SU-DHL-6 (cell line): ENCODE results near the gene CYB5R4.
"Not testable (repeated sequence)": the region's sequence is repeated elsewhere in the genome, so short reads cannot be mapped to it uniquely, and the experiment has no call there.

Experiments
- H2AFZ ChIP-seq: fragments of 200-600 bp; sonication (generic); 2 replicates; pipeline ENCODE4 v1.6.1; 2014; ENCODE audit warnings: low read depth, mild to moderate bottlenecking, moderate library complexity, mixed read lengths, antibody characterized with exemption, low read length; ENCODE audit not compliant: severe bottlenecking
- H3F3A ChIP-seq: fragments of 200-600 bp; shearing (Covaris generic); 2 replicates; pipeline ENCODE4 v1.6.0; 2016; ENCODE audit warnings: antibody characterized with exemption, mild to moderate bottlenecking; ENCODE audit not compliant: insufficient read depth
- H3K27ac ChIP-seq: fragments of 200-600 bp; sonication (generic); 2 replicates; pipeline ENCODE4 v1.5.1; 2016; ENCODE audit warnings: low read depth, mild to moderate bottlenecking, low read length, moderate library complexity, mixed read lengths
- H3K27me3 ChIP-seq: fragments of 200-600 bp; sonication (generic), shearing (Covaris generic); 2 replicates; pipeline ENCODE4 v1.6.0; 2014; ENCODE audit warnings: mild to moderate bottlenecking, low read length
- H3K36me3 ChIP-seq: fragments of 200-600 bp; sonication (generic); 2 replicates; pipeline ENCODE4 v1.6.1; 2014; ENCODE audit warnings: mild to moderate bottlenecking, low read length, mixed read lengths
- H3K4me2 ChIP-seq: fragments of 300-600, 200-600 bp; shearing (Covaris generic), sonication (generic); 2 replicates; pipeline ENCODE4 v1.6.0; 2014; ENCODE audit warnings: low read length, low read depth, mild to moderate bottlenecking; ENCODE audit not compliant: poor library complexity, severe bottlenecking
- H3K4me3 ChIP-seq: fragments of 200-600 bp; sonication (generic); 2 replicates; pipeline ENCODE4 v1.5.1; 2014; ENCODE audit warnings: antibody characterized with exemption, low read length, mild to moderate bottlenecking, mixed read lengths; ENCODE audit not compliant: insufficient read depth, poor library complexity, severe bottlenecking
- H3K79me2 ChIP-seq: fragments of 200-600 bp; sonication (generic); 2 replicates; pipeline ENCODE4 v1.6.1; 2014; ENCODE audit warnings: mild to moderate bottlenecking, low read length, moderate library complexity; ENCODE audit not compliant: insufficient read depth
- H3K9ac ChIP-seq: fragments of 200-600 bp; sonication (generic); 2 replicates; pipeline ENCODE4 v1.7.0; 2014; ENCODE audit warnings: mild to moderate bottlenecking, low read length
- H3K9me2 ChIP-seq: fragments of 200-600 bp; sonication (generic); replicated peaks from 2 replicates; pipeline ENCODE4 v1.6.1; 2014; ENCODE audit warnings: low read length; ENCODE audit not compliant: insufficient read depth
- H3K9me3 ChIP-seq: fragments of 200-600 bp; sonication (generic); 2 replicates; pipeline ENCODE4 v1.6.1; 2014; ENCODE audit warnings: low read length, mixed read lengths; ENCODE audit not compliant: insufficient read depth
- H4K20me1 ChIP-seq: fragments of 200-600 bp; sonication (generic); 2 replicates; pipeline ENCODE4 v1.6.1; 2014; ENCODE audit warnings: low read depth, mild to moderate bottlenecking, antibody characterized with exemption, low read length, moderate library complexity, mixed read lengths
- EZH2phosphoT487 ChIP-seq: fragments of 200-600 bp; sonication (generic), shearing (Covaris generic); conservative IDR thresholded peaks from 2 replicates; pipeline ENCODE4 v1.6.1; 2018; ENCODE audit warnings: mild to moderate bottlenecking, antibody characterized with exemption, low read length, moderate library complexity, mixed read lengths
- TF ChIP-seq, protein P1 (sequence below): fragments of 200-600 bp; sonication (generic); IDR thresholded peaks from one replicate; pipeline ENCODE4 v1.5.1; 2017; ENCODE audit warnings: antibody characterized with exemption, mild to moderate bottlenecking, low read length, moderate library complexity; ENCODE audit not compliant: insufficient read depth, poor library complexity, severe bottlenecking

Gene CYB5R4

GRCh38 chr6:83948851-83949250, 89.4 kb downstream of the CYB5R4 start:
- Histone ChIP-seq H3F3A (no peaks in the 10 kb centered on the region), H3K4me3 (no peak overlapping the region), H2AFZ (no peak overlapping the region), H3K9me2 (no peaks in the 10 kb centered on the region), H3K9me3 (no peaks in the 10 kb centered on the region), H3K4me2 (no peak overlapping the region), H3K79me2 (no peaks in the 10 kb centered on the region), H3K27me3 (no peaks in the 10 kb centered on the region), H3K36me3 (no peaks in the 10 kb centered on the region), H3K9ac (no peak overlapping the region), H3K27ac (no peak overlapping the region), H4K20me1 (no peaks in the 10 kb centered on the region)
- TF ChIP-seq, protein P1, sequence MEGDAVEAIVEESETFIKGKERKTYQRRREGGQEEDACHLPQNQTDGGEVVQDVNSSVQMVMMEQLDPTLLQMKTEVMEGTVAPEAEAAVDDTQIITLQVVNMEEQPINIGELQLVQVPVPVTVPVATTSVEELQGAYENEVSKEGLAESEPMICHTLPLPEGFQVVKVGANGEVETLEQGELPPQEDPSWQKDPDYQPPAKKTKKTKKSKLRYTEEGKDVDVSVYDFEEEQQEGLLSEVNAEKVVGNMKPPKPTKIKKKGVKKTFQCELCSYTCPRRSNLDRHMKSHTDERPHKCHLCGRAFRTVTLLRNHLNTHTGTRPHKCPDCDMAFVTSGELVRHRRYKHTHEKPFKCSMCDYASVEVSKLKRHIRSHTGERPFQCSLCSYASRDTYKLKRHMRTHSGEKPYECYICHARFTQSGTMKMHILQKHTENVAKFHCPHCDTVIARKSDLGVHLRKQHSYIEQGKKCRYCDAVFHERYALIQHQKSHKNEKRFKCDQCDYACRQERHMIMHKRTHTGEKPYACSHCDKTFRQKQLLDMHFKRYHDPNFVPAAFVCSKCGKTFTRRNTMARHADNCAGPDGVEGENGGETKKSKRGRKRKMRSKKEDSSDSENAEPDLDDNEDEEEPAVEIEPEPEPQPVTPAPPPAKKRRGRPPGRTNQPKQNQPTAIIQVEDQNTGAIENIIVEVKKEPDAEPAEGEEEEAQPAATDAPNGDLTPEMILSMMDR: no peak
- no peak for TF ChIP-seq EZH2phosphoT487

DNA sequence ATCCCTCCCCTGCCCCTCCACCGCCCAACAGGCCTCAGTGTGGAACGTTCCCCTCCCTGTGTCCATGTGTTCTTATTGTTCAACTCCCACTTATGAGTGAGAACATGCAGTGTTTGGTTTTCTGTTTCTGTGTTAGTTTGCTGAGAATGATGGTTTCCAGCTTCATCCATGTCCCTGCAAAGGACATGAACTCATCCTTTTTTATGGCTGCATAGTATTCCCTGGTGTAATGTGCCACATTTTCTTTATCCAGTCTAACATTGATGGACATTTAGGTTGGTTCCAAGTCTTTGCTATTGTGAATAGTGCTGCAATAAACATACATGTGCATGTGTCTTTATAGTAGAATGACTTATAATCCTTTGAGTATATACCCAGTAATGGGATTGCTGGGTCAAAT, 91.9 kb downstream of the CYB5R4 start:
- H3F3A ChIP-seq, H3K4me2 ChIP-seq, H3K9me3 ChIP-seq, H3K27ac ChIP-seq, H3K79me2 ChIP-seq, H3K4me3 ChIP-seq, H3K9me2 ChIP-seq, H2AFZ ChIP-seq, H4K20me1 ChIP-seq, H3K27me3 ChIP-seq, H3K9ac ChIP-seq: not testable (repeated sequence)
- peaks cover 13% of the 10 kb centered on the region for H3K36me3 ChIP-seq

- Histone ChIP-seq H3K27me3 (no peaks in the 10 kb centered on the region), H3K4me3 (no peak overlapping the region), H2AFZ (no peak overlapping the region), H3K79me2 (no peaks in the 10 kb centered on the region), H3K36me3 (peaks cover 17% of the 10 kb centered on the region), H3K4me2 (no peak overlapping the region), H3F3A (no peaks in the 10 kb centered on the region), H3K9me3 (no peaks in the 10 kb centered on the region), H3K9me2 (no peaks in the 10 kb centered on the region), H4K20me1 (no peaks in the 10 kb centered on the region), H3K9ac (no peak overlapping the region), H3K27ac (no peak overlapping the region)
- TF ChIP-seq, protein P1: no peak
- no peak for TF ChIP-seq EZH2phosphoT487
These were observed 93.3 kb downstream of the CYB5R4 start for GRCh38 chr6:83952830-83953229.

DNA sequence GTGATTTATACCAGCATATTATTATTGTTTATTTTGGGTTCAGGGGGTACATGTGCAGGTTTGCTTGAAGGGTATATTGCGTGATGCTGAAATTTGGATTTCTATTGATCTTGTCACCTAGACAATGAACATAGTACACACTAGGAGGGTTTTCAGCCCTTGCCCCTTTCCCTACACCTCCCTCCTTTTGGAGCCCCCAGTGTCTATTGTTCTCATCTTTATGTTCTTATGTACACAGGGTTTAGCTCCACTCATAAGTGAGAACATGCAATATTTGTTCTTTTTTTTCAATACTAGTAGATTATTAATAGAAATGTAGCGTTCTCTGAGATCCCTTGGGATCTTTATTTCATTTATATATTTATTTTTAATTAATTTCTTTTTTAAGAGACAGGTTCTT, 94.9 kb downstream of the CYB5R4 start:
- H4K20me1 ChIP-seq: no peaks in the 10 kb centered on the region
- peaks cover 22% of the 10 kb centered on the region for H3K36me3 ChIP-seq
- H3K27me3 ChIP-seq: no peaks in the 10 kb centered on the region
- no peak overlapping the region for H3K4me3 ChIP-seq
- H3K9me3 ChIP-seq: no peaks in the 10 kb centered on the region
- no peaks in the 10 kb centered on the region for H3K79me2 ChIP-seq
- H3K4me2 ChIP-seq: no peak overlapping the region
- TF ChIP-seq, protein P1: no peak
- no peak for TF ChIP-seq EZH2phosphoT487
- no peaks in the 10 kb centered on the region for H3F3A ChIP-seq
- no peak overlapping the region for H3K9ac ChIP-seq
- H3K9me2 ChIP-seq: no peaks in the 10 kb centered on the region
- H2AFZ ChIP-seq: no peak overlapping the region
- H3K27ac ChIP-seq: no peak overlapping the region
